GM12878 (cell line): ENCODE data around the gene OMG.

Source experiments
- CHD4 ChIP-seq: fragments of 200-600 bp; sonication (generic); IDR thresholded peaks from 2 replicates; pipeline ENCODE4 v1.6.1; 2016; ENCODE audit warnings: mild to moderate bottlenecking
- EP300 ChIP-seq, 2 experiments: fragments of 150-350 bp in 1 of 2; IDR thresholded peaks; 2 replicates each; pipeline ENCODE4 v1.6.1; 2011 to 2012; ENCODE audit warnings: low read depth in 2 of 2, low read length in 2 of 2, borderline replicate concordance in 1 of 2, improper control_type of control experiment in 1 of 2, inconsistent platforms in 1 of 2; ENCODE audit not compliant: control insufficient read depth in 1 of 2
- FOXM1 ChIP-seq: IDR thresholded peaks from 2 replicates; pipeline ENCODE4 v1.6.1; 2012; ENCODE audit warnings: low read depth, mild to moderate bottlenecking, inconsistent platforms, low read length, moderate library complexity
- MXI1 ChIP-seq: fragments of 150-350 bp; IDR thresholded peaks from 2 replicates; pipeline ENCODE4 v1.6.1; 2011; ENCODE audit warnings: low read depth, mild to moderate bottlenecking, inconsistent platforms, low read length, improper control_type of control experiment
- NBN ChIP-seq: fragments of 450-650 bp; IDR thresholded peaks from 2 replicates; pipeline ENCODE4 v1.6.1; 2016
- TF ChIP-seq, protein P1 (sequence below): IDR thresholded peaks from 2 replicates; pipeline ENCODE4 v1.6.1; 2012; ENCODE audit warnings: low read length, inconsistent platforms
- TF ChIP-seq, protein P2 (sequence below), 3 experiments: IDR thresholded peaks in 2 of 3; conservative IDR thresholded peaks in 1 of 3; 2 replicates each; pipeline ENCODE4 v1.5.1; 2011; ENCODE audit warnings: low read depth in 3 of 3, low read length in 3 of 3, mild to moderate bottlenecking in 3 of 3, control low read depth in 2 of 3, moderate library complexity in 2 of 3, inconsistent platforms in 1 of 3, mixed read lengths in 1 of 3; ENCODE audit not compliant: control insufficient read depth in 2 of 3, insufficient read depth in 1 of 3; ENCODE audit errors: extremely low read depth in 1 of 3

DNA sequence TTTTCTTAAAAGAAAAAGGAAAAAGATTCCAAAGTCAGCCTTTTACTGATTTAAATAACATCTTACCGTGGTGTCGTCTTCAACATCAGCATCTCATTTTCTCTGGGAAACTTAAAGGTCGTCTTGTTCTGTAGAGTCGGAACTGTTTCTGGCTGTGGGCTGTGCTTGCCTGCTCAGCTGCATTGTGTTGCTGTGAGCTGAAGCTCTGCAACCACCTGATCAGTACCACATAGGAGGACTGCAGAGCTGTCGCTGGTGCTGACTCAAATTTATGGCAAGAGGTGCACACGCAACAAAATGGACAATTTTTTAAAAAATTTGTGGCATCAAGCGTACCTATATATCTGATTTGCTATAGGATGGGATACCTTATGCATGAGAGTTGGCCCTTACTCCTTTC is at the start of gene OMG:
- TF ChIP-seq, protein P1, sequence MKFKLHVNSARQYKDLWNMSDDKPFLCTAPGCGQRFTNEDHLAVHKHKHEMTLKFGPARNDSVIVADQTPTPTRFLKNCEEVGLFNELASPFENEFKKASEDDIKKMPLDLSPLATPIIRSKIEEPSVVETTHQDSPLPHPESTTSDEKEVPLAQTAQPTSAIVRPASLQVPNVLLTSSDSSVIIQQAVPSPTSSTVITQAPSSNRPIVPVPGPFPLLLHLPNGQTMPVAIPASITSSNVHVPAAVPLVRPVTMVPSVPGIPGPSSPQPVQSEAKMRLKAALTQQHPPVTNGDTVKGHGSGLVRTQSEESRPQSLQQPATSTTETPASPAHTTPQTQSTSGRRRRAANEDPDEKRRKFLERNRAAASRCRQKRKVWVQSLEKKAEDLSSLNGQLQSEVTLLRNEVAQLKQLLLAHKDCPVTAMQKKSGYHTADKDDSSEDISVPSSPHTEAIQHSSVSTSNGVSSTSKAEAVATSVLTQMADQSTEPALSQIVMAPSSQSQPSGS: no peak
- TF ChIP-seq CHD4: no peak
- no peak for TF ChIP-seq EP300 (IDR thresholded peaks at IDR 0.05; ENCODE audit: borderline replicate concordance in 1 of 2, control insufficient read depth in 1 of 2, low read depth in 2 of 2, low read length in 2 of 2)
- TF ChIP-seq MXI1: no peak
- TF ChIP-seq, protein P2, sequence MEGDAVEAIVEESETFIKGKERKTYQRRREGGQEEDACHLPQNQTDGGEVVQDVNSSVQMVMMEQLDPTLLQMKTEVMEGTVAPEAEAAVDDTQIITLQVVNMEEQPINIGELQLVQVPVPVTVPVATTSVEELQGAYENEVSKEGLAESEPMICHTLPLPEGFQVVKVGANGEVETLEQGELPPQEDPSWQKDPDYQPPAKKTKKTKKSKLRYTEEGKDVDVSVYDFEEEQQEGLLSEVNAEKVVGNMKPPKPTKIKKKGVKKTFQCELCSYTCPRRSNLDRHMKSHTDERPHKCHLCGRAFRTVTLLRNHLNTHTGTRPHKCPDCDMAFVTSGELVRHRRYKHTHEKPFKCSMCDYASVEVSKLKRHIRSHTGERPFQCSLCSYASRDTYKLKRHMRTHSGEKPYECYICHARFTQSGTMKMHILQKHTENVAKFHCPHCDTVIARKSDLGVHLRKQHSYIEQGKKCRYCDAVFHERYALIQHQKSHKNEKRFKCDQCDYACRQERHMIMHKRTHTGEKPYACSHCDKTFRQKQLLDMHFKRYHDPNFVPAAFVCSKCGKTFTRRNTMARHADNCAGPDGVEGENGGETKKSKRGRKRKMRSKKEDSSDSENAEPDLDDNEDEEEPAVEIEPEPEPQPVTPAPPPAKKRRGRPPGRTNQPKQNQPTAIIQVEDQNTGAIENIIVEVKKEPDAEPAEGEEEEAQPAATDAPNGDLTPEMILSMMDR (IDR thresholded peaks at IDR 0.05 in 2 of 3, conservative IDR thresholded peaks at IDR 0.05 in 1 of 3; ENCODE audit: control insufficient read depth in 2 of 3, extremely low read depth in 1 of 3, insufficient read depth in 1 of 3, low read depth in 3 of 3, low read length in 3 of 3): no peak
- TF ChIP-seq FOXM1: no peak
- TF ChIP-seq NBN: no peak
